ENCODE data around the gene ZNF385B. TPM values are rescaled to one million over a fixed set of nuclear protein-coding genes. Genes with fewer than 3 reads are reported as not detected.

ZNF385B gene
- total RNA-seq, 1 donor = 1.1 TPM

- Histone ChIP-seq H3K4me2 (ENCODE audit: insufficient read depth, low read length) (peak overlapping the region; percentile 85), H3K27me3 (ENCODE audit: insufficient read depth, low read length) (no peaks in the 10 kb centered on the region), H4K20me1 (ENCODE audit: insufficient read depth, low read length) (no peaks in the 10 kb centered on the region), H3K27ac (ENCODE audit: low read depth, low read length) (no peak overlapping the region), H2AFZ (ENCODE audit: low read length) (peak overlapping the region; percentile 90), H3K4me1 (ENCODE audit: insufficient read depth, low read length) (peaks cover 11% of the 10 kb centered on the region), H3K4me3 (ENCODE audit: insufficient read depth, low read length) (peak overlapping the region; percentile 60), H3K36me3 (ENCODE audit: insufficient read depth, low read length) (no peaks in the 10 kb centered on the region), H3K9me3 (ENCODE audit: low read depth, low read length) (no peaks in the 10 kb centered on the region), H3K79me2 (ENCODE audit: insufficient read depth, low read length) (no peaks in the 10 kb centered on the region)
- no peak for DNase-seq (ENCODE audit: insufficient read length, low spot score, missing footprints)
- TF ChIP-seq CTCF (IDR thresholded peaks at IDR 0.05; ENCODE audit: extremely low read depth, low read depth, low read length) = no peak
Observed at GRCh38 chr2:179428649-179429048, 432.8 kb downstream of the ZNF385B start.

- Histone ChIP-seq H3K4me3 (ENCODE audit: insufficient read depth, low read length) (no peak overlapping the region), H3K27me3 (ENCODE audit: insufficient read depth, low read length) (no peaks in the 10 kb centered on the region), H3K79me2 (ENCODE audit: insufficient read depth, low read length) (no peaks in the 10 kb centered on the region), H3K27ac (ENCODE audit: low read depth, low read length) (no peak overlapping the region), H3K9me3 (ENCODE audit: low read depth, low read length) (no peaks in the 10 kb centered on the region), H4K20me1 (ENCODE audit: insufficient read depth, low read length) (no peaks in the 10 kb centered on the region), H2AFZ (ENCODE audit: low read length) (no peak overlapping the region), H3K4me1 (ENCODE audit: insufficient read depth, low read length) (peaks cover 11% of the 10 kb centered on the region), H3K4me2 (ENCODE audit: insufficient read depth, low read length) (no peak overlapping the region), H3K36me3 (ENCODE audit: insufficient read depth, low read length) (no peaks in the 10 kb centered on the region)
- no peak for DNase-seq (ENCODE audit: insufficient read length, low spot score, missing footprints)
- no peak for TF ChIP-seq CTCF (IDR thresholded peaks at IDR 0.05; ENCODE audit: extremely low read depth, low read depth, low read length)
Observed at GRCh38 chr2:179427065-179427464, 434.3 kb downstream of the ZNF385B start.

GRCh38 chr2:179424571-179424970, 436.8 kb downstream of the ZNF385B start:
- H3K9me3 ChIP-seq (ENCODE audit: low read depth, low read length) = no peaks in the 10 kb centered on the region
- H3K4me2 ChIP-seq (ENCODE audit: insufficient read depth, low read length) = no peak overlapping the region
- H3K4me3 ChIP-seq (ENCODE audit: insufficient read depth, low read length) = no peak overlapping the region
- no peak overlapping the region for H2AFZ ChIP-seq (ENCODE audit: low read length)
- H3K27ac ChIP-seq (ENCODE audit: low read depth, low read length) = no peak overlapping the region
- no peaks in the 10 kb centered on the region for H3K36me3 ChIP-seq (ENCODE audit: insufficient read depth, low read length)
- no peak for TF ChIP-seq CTCF (IDR thresholded peaks at IDR 0.05; ENCODE audit: extremely low read depth, low read depth, low read length)
- H3K79me2 ChIP-seq (ENCODE audit: insufficient read depth, low read length) = no peaks in the 10 kb centered on the region
- H3K27me3 ChIP-seq (ENCODE audit: insufficient read depth, low read length) = no peaks in the 10 kb centered on the region
- DNase-seq (ENCODE audit: insufficient read length, low spot score, missing footprints) = no peak
- peaks cover 11% of the 10 kb centered on the region for H3K4me1 ChIP-seq (ENCODE audit: insufficient read depth, low read length)
- no peaks in the 10 kb centered on the region for H4K20me1 ChIP-seq (ENCODE audit: insufficient read depth, low read length)

- no peaks in the 10 kb centered on the region for H3K4me1 ChIP-seq (ENCODE audit: insufficient read depth, low read length)
- peak overlapping the region; percentile 11 for H2AFZ ChIP-seq (ENCODE audit: low read length)
- H4K20me1 ChIP-seq (ENCODE audit: insufficient read depth, low read length) = no peaks in the 10 kb centered on the region
- no peaks in the 10 kb centered on the region for H3K79me2 ChIP-seq (ENCODE audit: insufficient read depth, low read length)
- no peaks in the 10 kb centered on the region for H3K36me3 ChIP-seq (ENCODE audit: insufficient read depth, low read length)
- DNase-seq (ENCODE audit: insufficient read length, low spot score, missing footprints) = no peak
- H3K27me3 ChIP-seq (ENCODE audit: insufficient read depth, low read length) = no peaks in the 10 kb centered on the region
- no peak overlapping the region for H3K27ac ChIP-seq (ENCODE audit: low read depth, low read length)
- no peaks in the 10 kb centered on the region for H3K9me3 ChIP-seq (ENCODE audit: low read depth, low read length)
- H3K4me2 ChIP-seq (ENCODE audit: insufficient read depth, low read length) = peak overlapping the region; percentile 30
- no peak overlapping the region for H3K4me3 ChIP-seq (ENCODE audit: insufficient read depth, low read length)
- peak; percentile 82 for TF ChIP-seq CTCF (IDR thresholded peaks at IDR 0.05; ENCODE audit: extremely low read depth, low read depth, low read length)
Observed at GRCh38 chr2:179422037-179422643, 439.3 kb downstream of the ZNF385B start.

Data from osteoblast (primary cell).